Measurements from ENCODE around the gene RGL3. TPM values are rescaled to one million over a fixed set of nuclear protein-coding genes. Genes with fewer than 3 reads are reported as not detected.

RGL3 gene
- total RNA-seq, 1 donor from 2014 or later: 0.49 TPM

DNA sequence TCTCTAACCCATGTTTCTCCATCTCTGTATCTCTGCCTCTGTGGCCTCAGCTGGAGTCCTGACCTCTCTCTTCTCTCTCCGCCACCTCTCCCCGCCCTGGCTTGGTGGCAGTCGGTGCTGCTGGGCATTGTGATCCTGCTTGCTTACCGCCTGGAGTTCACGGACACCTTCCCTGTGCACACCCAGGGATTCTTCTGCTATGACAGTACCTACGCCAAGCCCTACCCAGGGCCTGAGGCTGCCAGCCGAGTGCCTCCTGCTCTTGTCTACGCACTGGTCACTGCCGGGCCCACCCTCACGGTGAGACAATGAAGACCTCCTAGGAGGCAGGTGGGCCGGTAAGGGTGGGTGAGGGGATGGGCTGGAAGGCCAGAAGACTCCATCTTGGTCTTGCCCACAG is 59.7 kb downstream of the RGL3 start:
- Histone ChIP-seq H3K9me3 (ENCODE audit: low read depth) (no peaks in the 10 kb centered on the region), H2AFZ (replicated peaks) (no peak overlapping the region), H3K79me2 (ENCODE audit: low read depth) (no peaks in the 10 kb centered on the region), H3F3A (ENCODE audit: low read depth) (peaks cover 11% of the 10 kb centered on the region), H3K9ac (no peak overlapping the region), H3K4me3 (no peak overlapping the region), H3K4me2 (no peak overlapping the region), H3K36me3 (no peaks in the 10 kb centered on the region), H4K20me1 (ENCODE audit: low read depth) (peaks cover 21% of the 10 kb centered on the region), H3K27me3 (peaks cover 59% of the 10 kb centered on the region), H3K27ac (no peak overlapping the region), H3K4me1 (peaks cover 4% of the 10 kb centered on the region)
- H3K27ac Mint-ChIP-seq: no peak overlapping the region
- no peak for TF ChIP-seq EZH2 (IDR thresholded peaks at IDR 0.05)
- TF ChIP-seq EZH2phosphoT487 (IDR thresholded peaks at IDR 0.05): no peak
- TF ChIP-seq, protein P1, sequence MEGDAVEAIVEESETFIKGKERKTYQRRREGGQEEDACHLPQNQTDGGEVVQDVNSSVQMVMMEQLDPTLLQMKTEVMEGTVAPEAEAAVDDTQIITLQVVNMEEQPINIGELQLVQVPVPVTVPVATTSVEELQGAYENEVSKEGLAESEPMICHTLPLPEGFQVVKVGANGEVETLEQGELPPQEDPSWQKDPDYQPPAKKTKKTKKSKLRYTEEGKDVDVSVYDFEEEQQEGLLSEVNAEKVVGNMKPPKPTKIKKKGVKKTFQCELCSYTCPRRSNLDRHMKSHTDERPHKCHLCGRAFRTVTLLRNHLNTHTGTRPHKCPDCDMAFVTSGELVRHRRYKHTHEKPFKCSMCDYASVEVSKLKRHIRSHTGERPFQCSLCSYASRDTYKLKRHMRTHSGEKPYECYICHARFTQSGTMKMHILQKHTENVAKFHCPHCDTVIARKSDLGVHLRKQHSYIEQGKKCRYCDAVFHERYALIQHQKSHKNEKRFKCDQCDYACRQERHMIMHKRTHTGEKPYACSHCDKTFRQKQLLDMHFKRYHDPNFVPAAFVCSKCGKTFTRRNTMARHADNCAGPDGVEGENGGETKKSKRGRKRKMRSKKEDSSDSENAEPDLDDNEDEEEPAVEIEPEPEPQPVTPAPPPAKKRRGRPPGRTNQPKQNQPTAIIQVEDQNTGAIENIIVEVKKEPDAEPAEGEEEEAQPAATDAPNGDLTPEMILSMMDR (IDR thresholded peaks at IDR 0.05): no peak
- H3K4me1 Mint-ChIP-seq: peaks cover 19% of the 10 kb centered on the region
- no peak for DNase-seq (ENCODE audit: low spot score)
- no peak overlapping the region for H3K4me3 Mint-ChIP-seq
- H3K9me3 Mint-ChIP-seq: no peaks in the 10 kb centered on the region
- peaks cover 17% of the 10 kb centered on the region for H3K27me3 Mint-ChIP-seq (ENCODE audit: insufficient read depth, low read depth)
- H3K36me3 Mint-ChIP-seq: no peaks in the 10 kb centered on the region

DNA sequence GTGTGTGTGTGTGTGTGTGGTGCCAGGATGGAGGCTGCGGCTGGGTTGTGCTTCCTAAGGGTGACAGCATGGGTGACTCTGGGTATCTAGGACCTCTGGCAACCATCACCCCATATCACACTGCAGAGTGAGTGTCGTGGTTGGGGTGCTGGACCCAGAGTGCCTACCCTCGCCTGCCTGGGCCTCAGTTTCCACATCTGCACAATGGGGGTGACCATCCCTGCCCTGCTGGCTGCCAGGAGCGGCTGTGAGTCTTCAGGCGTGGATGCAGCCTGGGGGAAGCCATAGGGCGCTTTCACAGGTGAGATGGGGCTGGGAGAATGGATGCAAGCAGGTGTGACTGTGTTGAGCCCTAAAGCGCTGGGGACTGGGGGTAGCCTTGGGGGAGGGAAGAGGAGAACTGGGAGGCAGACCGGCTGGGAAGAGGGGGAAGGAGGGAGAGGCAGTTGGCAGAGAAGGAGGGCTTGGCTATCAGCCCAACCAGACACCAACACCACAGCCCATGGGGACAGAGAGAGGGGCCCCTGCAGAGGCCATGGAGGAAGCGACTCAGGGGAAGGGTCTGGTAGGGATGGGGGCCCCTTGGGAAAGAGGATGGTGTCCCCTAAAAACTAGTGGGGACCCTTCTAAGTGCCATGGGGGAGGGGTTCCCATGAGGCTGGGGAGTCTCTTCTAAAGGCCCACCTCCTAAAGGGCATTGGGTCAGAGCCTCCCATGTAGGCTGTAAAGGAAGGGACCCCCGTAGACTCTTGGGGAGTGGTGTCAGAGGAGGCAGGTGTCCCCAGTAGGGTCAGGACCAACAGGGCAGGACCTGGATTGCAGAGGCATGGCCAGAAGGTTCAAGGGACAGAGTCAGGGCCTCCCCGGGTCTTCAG is 62.2 kb downstream of the RGL3 start:
- no peaks in the 10 kb centered on the region for H3K9me3 ChIP-seq (ENCODE audit: low read depth)
- no peak overlapping the region for H3K4me2 ChIP-seq
- H3K9ac ChIP-seq: no peak overlapping the region
- H3K4me1 Mint-ChIP-seq: peaks cover 20% of the 10 kb centered on the region
- no peak overlapping the region for H3K27ac Mint-ChIP-seq
- peaks cover 59% of the 10 kb centered on the region for H3K27me3 ChIP-seq
- no peak for DNase-seq (ENCODE audit: low spot score)
- no peak overlapping the region for H3K27ac ChIP-seq
- peaks cover 9% of the 10 kb centered on the region for H3F3A ChIP-seq (ENCODE audit: low read depth)
- no peaks in the 10 kb centered on the region for H3K9me3 Mint-ChIP-seq
- peaks cover 4% of the 10 kb centered on the region for H3K4me1 ChIP-seq
- peaks cover 23% of the 10 kb centered on the region for H3K27me3 Mint-ChIP-seq (ENCODE audit: insufficient read depth, low read depth)
- peaks cover 14% of the 10 kb centered on the region for H4K20me1 ChIP-seq (ENCODE audit: low read depth)
- no peaks in the 10 kb centered on the region for H3K36me3 ChIP-seq
- TF ChIP-seq EZH2phosphoT487 (IDR thresholded peaks at IDR 0.05) (no peak), EZH2 (IDR thresholded peaks at IDR 0.05) (no peak)
- TF ChIP-seq, protein P1 (IDR thresholded peaks at IDR 0.05): no peak
- peak overlapping the region; percentile 79 for H3K4me3 Mint-ChIP-seq
- H3K79me2 ChIP-seq (ENCODE audit: low read depth): no peaks in the 10 kb centered on the region
- no peaks in the 10 kb centered on the region for H3K36me3 Mint-ChIP-seq
- no peak overlapping the region for H3K4me3 ChIP-seq
- no peak overlapping the region for H2AFZ ChIP-seq (replicated peaks)

DNA sequence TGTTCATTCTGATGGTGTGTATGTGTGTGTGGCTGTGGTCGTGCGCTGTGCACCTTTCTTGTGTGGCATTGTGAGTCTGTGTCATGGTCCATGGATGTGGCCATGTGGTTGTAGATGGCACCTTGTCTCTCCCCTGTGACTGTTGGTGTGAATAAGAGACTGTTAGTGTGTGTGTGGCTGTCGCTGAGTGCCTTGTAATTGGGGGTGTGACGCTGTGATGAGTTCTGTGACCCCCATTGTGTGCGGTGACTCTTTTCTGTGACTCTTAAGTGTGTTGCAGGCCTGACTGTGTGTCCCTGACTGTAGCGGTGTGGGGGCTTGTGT is 63.1 kb downstream of the RGL3 start:
- peaks cover 19% of the 10 kb centered on the region for H3K4me1 Mint-ChIP-seq
- peak overlapping the region; percentile 79 for H3K4me3 Mint-ChIP-seq
- no peak overlapping the region for H3K4me2 ChIP-seq
- no peak overlapping the region for H2AFZ ChIP-seq (replicated peaks)
- H3K79me2 ChIP-seq (ENCODE audit: low read depth): no peaks in the 10 kb centered on the region
- no peaks in the 10 kb centered on the region for H3K36me3 Mint-ChIP-seq
- H3K27me3 Mint-ChIP-seq (ENCODE audit: insufficient read depth, low read depth): peaks cover 26% of the 10 kb centered on the region
- no peaks in the 10 kb centered on the region for H3K9me3 Mint-ChIP-seq
- no peak overlapping the region for H3K4me3 ChIP-seq
- DNase-seq (ENCODE audit: low spot score): no peak
- no peaks in the 10 kb centered on the region for H3K36me3 ChIP-seq
- H3K27ac Mint-ChIP-seq: peak overlapping the region; percentile 55
- H3K4me1 ChIP-seq: peaks cover 3% of the 10 kb centered on the region
- peaks cover 9% of the 10 kb centered on the region for H4K20me1 ChIP-seq (ENCODE audit: low read depth)
- peaks cover 56% of the 10 kb centered on the region for H3K27me3 ChIP-seq
- H3K27ac ChIP-seq: no peak overlapping the region
- H3K9ac ChIP-seq: no peak overlapping the region
- no peaks in the 10 kb centered on the region for H3K9me3 ChIP-seq (ENCODE audit: low read depth)
- peaks cover 9% of the 10 kb centered on the region for H3F3A ChIP-seq (ENCODE audit: low read depth)
- TF ChIP-seq EZH2 (IDR thresholded peaks at IDR 0.05) (no peak), EZH2phosphoT487 (IDR thresholded peaks at IDR 0.05) (no peak)
- TF ChIP-seq, protein P1 (IDR thresholded peaks at IDR 0.05): no peak
